ENCODE results near the gene C14orf180. TPM values are rescaled to one million over a fixed set of nuclear protein-coding genes. Genes with fewer than 3 reads are reported as not detected.

The C14orf180 gene
- total RNA-seq, 1 experiment from 2014 or later = not detected

DNA sequence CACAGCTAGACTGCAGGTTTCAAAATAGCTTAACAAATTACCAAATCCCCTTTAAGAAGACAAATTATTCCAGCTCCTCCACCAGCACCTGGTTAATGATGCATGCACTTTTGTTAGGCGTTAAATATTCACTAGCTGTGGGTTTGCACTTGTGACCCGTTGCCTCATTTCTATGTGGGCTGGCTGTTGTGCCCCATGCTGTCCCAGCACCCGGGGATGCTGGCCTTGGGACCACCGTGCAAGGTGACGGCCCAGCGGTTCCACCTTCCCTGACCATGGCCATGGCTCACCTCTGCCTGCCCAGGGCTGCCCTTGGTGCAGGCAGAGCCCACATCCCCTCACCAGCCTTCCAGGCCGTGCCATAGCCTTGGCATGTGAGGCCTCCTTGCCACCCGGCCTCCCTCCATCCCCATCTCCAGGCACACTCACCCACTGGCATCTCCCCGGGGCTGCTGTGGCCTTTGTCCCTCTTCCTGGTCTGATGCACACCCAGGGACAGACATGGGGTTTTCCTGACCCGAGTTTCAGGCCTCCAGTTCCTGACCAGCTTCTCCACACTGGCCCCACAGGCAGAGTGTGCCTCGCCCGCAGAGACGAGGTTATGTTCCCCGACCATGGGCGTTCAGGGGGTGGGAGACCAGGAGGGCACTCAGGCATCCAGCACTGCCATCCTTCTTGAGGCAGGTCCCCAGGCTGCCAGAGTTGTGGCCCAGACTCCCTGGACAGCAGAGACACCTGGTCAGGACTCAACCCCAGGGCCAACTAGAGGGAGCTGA, 20.3 kb upstream of the C14orf180 start:
- no peaks in the 10 kb centered on the region for H3K36me3 ChIP-seq (ENCODE audit: control insufficient read depth, insufficient read depth, low read length)
- CTCF ChIA-PET = no interaction called here

DNA sequence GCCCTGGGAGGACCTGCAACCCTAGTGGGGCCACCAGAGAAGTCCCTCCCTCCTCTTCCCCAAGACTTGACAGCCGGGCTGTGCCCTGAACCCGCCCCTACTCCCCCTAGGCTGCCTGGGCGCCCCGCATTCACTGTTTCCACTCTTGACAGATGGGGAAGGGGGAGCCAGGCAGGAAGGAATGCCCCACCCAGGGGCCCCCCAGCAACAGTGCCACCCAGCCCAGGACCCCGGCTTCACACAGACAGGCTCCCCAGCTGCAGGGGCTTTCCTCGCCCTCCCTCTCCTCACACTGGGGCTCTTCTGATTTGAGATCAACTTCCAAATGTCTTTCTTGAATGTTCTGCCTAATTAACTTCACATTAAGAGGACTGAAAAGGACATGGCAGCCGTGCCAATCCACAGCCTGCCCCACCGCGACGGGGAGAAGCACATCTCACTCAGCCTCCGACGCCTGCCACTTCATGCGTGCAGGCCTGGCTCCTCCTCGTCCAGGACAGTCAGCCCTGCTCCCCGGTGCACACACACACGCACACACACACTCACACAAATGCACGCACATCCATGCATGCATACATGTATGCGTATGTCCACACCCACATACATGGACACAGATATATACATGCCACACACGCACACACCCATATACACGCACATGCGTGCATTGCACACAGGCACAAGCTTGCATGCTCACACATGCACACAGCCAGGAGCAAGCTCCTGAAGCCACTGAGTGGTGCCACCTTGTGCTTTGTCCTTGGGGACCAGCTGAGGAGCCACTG, 19.6 kb upstream of the C14orf180 start:
- ChIA-PET POLR2A (no interaction called here), CTCF (interaction anchor here (0.6 kb wide), 1 partner anchor 406 kb away, joined by 3 read pairs; no protein-coding TSS in a partner anchor)
- TF ChIP-seq POLR2AphosphoS5 (IDR thresholded peaks at IDR 0.05; ENCODE audit: low read depth, low read length) (no peak), SIN3A (IDR thresholded peaks at IDR 0.05; ENCODE audit: borderline replicate concordance, insufficient read depth, low read depth, low read length) (no peak), TCF7L2 (IDR thresholded peaks at IDR 0.05; ENCODE audit: low read depth, low read length) (no peak)
- TF ChIP-seq, protein P1, sequence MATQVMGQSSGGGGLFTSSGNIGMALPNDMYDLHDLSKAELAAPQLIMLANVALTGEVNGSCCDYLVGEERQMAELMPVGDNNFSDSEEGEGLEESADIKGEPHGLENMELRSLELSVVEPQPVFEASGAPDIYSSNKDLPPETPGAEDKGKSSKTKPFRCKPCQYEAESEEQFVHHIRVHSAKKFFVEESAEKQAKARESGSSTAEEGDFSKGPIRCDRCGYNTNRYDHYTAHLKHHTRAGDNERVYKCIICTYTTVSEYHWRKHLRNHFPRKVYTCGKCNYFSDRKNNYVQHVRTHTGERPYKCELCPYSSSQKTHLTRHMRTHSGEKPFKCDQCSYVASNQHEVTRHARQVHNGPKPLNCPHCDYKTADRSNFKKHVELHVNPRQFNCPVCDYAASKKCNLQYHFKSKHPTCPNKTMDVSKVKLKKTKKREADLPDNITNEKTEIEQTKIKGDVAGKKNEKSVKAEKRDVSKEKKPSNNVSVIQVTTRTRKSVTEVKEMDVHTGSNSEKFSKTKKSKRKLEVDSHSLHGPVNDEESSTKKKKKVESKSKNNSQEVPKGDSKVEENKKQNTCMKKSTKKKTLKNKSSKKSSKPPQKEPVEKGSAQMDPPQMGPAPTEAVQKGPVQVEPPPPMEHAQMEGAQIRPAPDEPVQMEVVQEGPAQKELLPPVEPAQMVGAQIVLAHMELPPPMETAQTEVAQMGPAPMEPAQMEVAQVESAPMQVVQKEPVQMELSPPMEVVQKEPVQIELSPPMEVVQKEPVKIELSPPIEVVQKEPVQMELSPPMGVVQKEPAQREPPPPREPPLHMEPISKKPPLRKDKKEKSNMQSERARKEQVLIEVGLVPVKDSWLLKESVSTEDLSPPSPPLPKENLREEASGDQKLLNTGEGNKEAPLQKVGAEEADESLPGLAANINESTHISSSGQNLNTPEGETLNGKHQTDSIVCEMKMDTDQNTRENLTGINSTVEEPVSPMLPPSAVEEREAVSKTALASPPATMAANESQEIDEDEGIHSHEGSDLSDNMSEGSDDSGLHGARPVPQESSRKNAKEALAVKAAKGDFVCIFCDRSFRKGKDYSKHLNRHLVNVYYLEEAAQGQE (IDR thresholded peaks at IDR 0.05; ENCODE audit: insufficient read depth in 1 of 2, low read depth in 2 of 2, low read length in 1 of 2) = no peak
- TF ChIP-seq, protein P2, sequence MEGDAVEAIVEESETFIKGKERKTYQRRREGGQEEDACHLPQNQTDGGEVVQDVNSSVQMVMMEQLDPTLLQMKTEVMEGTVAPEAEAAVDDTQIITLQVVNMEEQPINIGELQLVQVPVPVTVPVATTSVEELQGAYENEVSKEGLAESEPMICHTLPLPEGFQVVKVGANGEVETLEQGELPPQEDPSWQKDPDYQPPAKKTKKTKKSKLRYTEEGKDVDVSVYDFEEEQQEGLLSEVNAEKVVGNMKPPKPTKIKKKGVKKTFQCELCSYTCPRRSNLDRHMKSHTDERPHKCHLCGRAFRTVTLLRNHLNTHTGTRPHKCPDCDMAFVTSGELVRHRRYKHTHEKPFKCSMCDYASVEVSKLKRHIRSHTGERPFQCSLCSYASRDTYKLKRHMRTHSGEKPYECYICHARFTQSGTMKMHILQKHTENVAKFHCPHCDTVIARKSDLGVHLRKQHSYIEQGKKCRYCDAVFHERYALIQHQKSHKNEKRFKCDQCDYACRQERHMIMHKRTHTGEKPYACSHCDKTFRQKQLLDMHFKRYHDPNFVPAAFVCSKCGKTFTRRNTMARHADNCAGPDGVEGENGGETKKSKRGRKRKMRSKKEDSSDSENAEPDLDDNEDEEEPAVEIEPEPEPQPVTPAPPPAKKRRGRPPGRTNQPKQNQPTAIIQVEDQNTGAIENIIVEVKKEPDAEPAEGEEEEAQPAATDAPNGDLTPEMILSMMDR (IDR thresholded peaks at IDR 0.05) = no peak
- intact Hi-C loops (cut with micrococcal nuclease; ENCODE audit: unreplicated experiment) (loop anchor here (10.0 kb wide), 1 partner anchor 485 kb away; no protein-coding TSS in a partner anchor), in situ Hi-C loops (cut with HindIII; ENCODE audit: low pct_unique_long_range_greater_than_20kb, low sequenced_read_pairs) (no loop called here)
- DNase-seq (ENCODE audit: low read depth, low spot score) (no peak), ATAC-seq (no peak)
- Histone ChIP-seq H3K36me3 (ENCODE audit: control insufficient read depth, insufficient read depth, low read length) (no peaks in the 10 kb centered on the region), H3K4me3 (ENCODE audit: low read depth in 2 of 2, low read length in 2 of 2) (no peak overlapping the region), H3K27ac (ENCODE audit: low read length) (no peak overlapping the region), H3K27me3 (ENCODE audit: control insufficient read depth, insufficient read depth, low read length) (no peaks in the 10 kb centered on the region; the same call in 1 of the 2 replicates), H3K9me3 (ENCODE audit: control insufficient read depth, insufficient read depth, low read depth, low read length) (no peaks in the 10 kb centered on the region), H3K4me1 (ENCODE audit: control insufficient read depth, insufficient read depth, low read length) (peaks cover 3% of the 10 kb centered on the region)
- no TSS peak for BruUV-seq (replicated peaks)

More for the DNA sequence above, 20.3 kb upstream of the C14orf180 start:
- Histone ChIP-seq H3K9me3 (ENCODE audit: control insufficient read depth, insufficient read depth, low read depth, low read length) (no peaks in the 10 kb centered on the region), H3K27ac (ENCODE audit: low read length) (no peak overlapping the region), H3K4me1 (ENCODE audit: control insufficient read depth, insufficient read depth, low read length) (peaks cover 3% of the 10 kb centered on the region), H3K27me3 (ENCODE audit: control insufficient read depth, insufficient read depth, low read length) (no peaks in the 10 kb centered on the region; the same call in 1 of the 2 replicates), H3K4me3 (ENCODE audit: low read depth in 2 of 2, low read length in 2 of 2) (no peak overlapping the region)
- TF ChIP-seq, protein P1 (IDR thresholded peaks at IDR 0.05; ENCODE audit: insufficient read depth in 1 of 2, low read depth in 2 of 2, low read length in 1 of 2) = no peak
- TF ChIP-seq POLR2AphosphoS5 (IDR thresholded peaks at IDR 0.05; ENCODE audit: low read depth, low read length) (no peak), SIN3A (IDR thresholded peaks at IDR 0.05; ENCODE audit: borderline replicate concordance, insufficient read depth, low read depth, low read length) (no peak), TCF7L2 (IDR thresholded peaks at IDR 0.05; ENCODE audit: low read depth, low read length) (no peak)
- TF ChIP-seq, protein P2 (IDR thresholded peaks at IDR 0.05) = no peak
- intact Hi-C loops (cut with micrococcal nuclease; ENCODE audit: unreplicated experiment) (no loop called here), in situ Hi-C loops (cut with HindIII; ENCODE audit: low pct_unique_long_range_greater_than_20kb, low sequenced_read_pairs) (no loop called here)
- DNase-seq (ENCODE audit: low read depth, low spot score) (no peak), ATAC-seq (no peak)
- POLR2A ChIA-PET = no interaction called here
- no TSS peak for BruUV-seq (replicated peaks)
